T-helper 17 cell (primary cell): ENCODE measurements around the gene ITGA3. TPM values are rescaled to one million over a fixed set of nuclear protein-coding genes. Genes with fewer than 3 reads are reported as not detected.

Experiments
- ATAC-seq: fragments of 150-1000 bp; cut with Tn5 transposase; 2 replicates; pipeline ENCODE4 v1.10.0; 2021; ENCODE audit warnings: mild to moderate bottlenecking, moderate library complexity
- DNase-seq, 3 donors: peaks; one replicate each; pipeline versions ENCODE4 v3.0.0 to v3.0.0-alpha.2; 2020 to 2021
- H3K9me3 ChIP-seq: one replicate; pipeline ENCODE4 v1.7.0; 2013; ENCODE audit warnings: low read length, mild to moderate bottlenecking; ENCODE audit not compliant: control insufficient read depth, poor library complexity, severe bottlenecking
- H3K27ac Mint-ChIP-seq: one replicate; pipeline ENCODE4 v1.8.0; 2022; ENCODE audit warnings: mild to moderate bottlenecking, moderate library complexity, mixed read lengths
- H3K27me3 Mint-ChIP-seq: one replicate; pipeline ENCODE4 v1.8.0; 2022; ENCODE audit warnings: mixed read lengths
- H3K36me3 Mint-ChIP-seq: one replicate; pipeline ENCODE4 v1.8.0; 2022; ENCODE audit warnings: low read depth, mixed read lengths
- H3K4me1 Mint-ChIP-seq: one replicate; pipeline ENCODE4 v1.8.0; 2022; ENCODE audit warnings: mild to moderate bottlenecking, mixed read lengths
- H3K4me3 Mint-ChIP-seq: one replicate; pipeline ENCODE4 v1.8.0; 2022; ENCODE audit warnings: mild to moderate bottlenecking, moderate library complexity, mixed read lengths
- total RNA-seq, 4 donors: library from RNA in 2 of 4; stranded (reverse) in 2 of 4; gene quantifications; one replicate each; pipeline ENCODE4 v1.2.3 and lab custom pipeline; 2022 to 2026

Gene ITGA3
- total RNA-seq, 2 donors from 2014 or later = 8.0 to 10.6 TPM

DNA sequence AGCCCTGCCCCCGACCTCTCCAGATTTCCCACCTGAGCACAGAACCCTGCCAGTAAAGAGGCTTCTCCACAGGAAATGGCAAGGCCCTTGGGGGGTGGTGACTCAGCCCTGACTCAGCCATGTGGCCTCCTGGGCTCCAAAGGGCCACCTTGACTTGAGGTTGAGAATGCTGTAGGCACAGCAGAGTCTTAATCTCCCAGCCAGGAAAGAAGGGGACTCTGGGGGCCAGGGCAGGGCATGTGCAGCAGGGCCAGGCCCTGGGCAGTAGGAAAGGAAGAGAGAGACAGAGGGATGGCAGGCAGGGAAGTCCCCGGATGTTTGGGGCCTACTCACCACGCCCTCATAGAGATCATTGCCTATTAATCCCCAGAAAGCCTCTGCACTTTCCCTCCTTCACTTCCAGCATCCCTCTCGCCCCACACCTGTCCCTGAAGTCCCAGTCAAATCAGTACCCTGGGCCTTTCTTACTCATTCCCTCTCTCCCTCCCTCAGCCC lies 4.8 kb upstream of the ITGA3 start:
- ATAC-seq (no peak), DNase-seq (no peak)
- no peak overlapping the region for H3K4me3 Mint-ChIP-seq
- peak overlapping the region; percentile 37 for H3K27ac Mint-ChIP-seq
- peaks cover 27% of the 10 kb centered on the region for H3K27me3 Mint-ChIP-seq
- no peaks in the 10 kb centered on the region for H3K36me3 Mint-ChIP-seq
- H3K4me1 Mint-ChIP-seq = peaks cover 20% of the 10 kb centered on the region
- no peaks in the 10 kb centered on the region for H3K9me3 ChIP-seq

DNA sequence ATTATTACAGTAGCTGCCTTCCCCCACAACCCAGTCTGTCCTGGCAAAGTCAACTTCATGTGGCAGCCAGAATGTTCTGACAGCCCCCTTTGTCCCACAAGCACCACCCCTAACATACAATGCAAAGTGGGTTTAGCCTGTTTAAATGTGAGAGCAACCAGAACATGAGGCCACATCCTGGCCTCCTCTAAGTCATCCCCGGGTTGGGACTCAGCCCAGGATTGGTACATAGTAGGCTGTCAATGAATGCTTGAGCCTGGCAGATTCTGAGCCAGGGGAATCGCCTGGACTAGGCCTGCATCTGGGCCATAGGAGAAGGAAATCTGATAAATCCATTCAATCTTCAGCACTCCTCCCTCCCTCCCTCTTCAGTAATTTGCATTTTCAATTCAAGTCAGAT lies 4.3 kb upstream of the ITGA3 start:
- Mint-ChIP-seq H3K27ac (peak overlapping the region; percentile 37), H3K4me3 (peak overlapping the region; percentile 36), H3K36me3 (no peaks in the 10 kb centered on the region), H3K4me1 (peaks cover 22% of the 10 kb centered on the region), H3K27me3 (peaks cover 24% of the 10 kb centered on the region)
- ATAC-seq (no peak), DNase-seq (no peak)
- no peaks in the 10 kb centered on the region for H3K9me3 ChIP-seq

DNA sequence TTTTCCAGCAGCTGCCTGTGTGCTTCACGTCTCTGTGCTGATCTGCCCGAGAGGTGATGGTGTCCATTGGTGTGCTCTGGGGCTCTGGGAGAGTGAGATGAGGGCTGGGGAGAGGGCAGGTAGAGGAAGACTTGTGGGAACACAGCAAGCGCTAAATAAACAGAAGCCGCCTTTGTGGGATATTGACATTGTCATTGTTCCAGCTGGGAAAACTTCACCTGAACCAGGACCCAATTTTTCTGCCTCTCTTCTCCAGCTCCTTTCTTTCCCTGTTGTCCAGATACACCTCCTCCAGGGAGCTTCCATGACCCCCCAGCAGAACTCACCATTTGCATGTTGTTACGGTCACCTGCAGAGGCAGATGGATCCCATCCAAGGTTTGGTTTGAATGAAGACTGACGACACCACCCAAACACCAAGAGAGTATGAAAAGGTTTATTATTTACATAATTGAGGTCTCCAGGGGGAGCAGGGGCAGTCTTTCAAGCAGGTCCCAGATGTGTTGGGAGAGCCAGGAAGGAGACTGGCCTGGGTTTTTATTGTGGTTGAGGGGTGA lies 3.6 kb upstream of the ITGA3 start:
- H3K9me3 ChIP-seq = no peaks in the 10 kb centered on the region
- Mint-ChIP-seq H3K36me3 (no peaks in the 10 kb centered on the region), H3K27ac (peak overlapping the region; percentile 27), H3K4me3 (no peak overlapping the region), H3K27me3 (peaks cover 17% of the 10 kb centered on the region), H3K4me1 (peaks cover 28% of the 10 kb centered on the region)
- DNase-seq (no peak), ATAC-seq (no peak)

DNA sequence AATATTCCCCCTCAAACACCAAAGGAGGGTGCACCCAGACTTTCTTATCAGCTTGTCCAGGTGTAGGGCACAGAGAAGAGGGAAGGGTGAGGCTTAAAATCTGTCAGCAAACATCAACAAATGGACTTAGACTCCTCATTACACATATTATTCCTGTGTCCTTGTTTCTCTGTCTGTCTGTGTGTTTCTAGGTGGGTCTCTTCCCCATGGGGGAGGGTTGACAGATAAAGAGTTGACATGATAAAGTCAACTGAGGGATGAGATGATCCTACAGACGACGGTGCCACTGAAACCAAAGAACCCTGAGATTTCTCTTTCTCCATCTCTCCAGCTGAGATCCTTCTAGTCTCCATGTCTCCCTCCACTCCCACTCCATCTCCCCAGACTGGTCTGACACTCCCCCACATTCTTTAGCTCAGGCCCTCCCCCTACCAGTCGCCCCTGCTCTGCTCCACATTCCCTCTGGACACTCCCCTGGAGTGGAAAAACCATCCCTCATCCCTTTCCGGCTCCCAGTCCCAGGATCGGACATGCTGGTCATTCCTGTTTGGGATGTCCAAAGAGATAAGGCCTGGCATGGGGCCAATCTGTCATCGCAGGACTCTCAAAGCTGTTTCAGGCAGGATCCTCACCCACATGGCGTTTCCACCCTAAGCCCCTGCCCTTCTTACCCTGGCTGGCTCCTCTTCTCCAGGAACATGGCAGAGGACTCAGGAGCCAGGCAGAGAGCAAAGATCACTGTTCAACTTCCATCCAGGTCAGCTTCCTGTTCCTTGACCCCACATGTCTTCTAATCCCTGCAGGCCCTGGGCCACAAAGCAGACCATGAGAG lies 2.9 kb upstream of the ITGA3 start:
- Mint-ChIP-seq H3K27me3 (peaks cover 10% of the 10 kb centered on the region), H3K36me3 (no peaks in the 10 kb centered on the region), H3K4me3 (no peak overlapping the region), H3K27ac (no peak overlapping the region), H3K4me1 (peaks cover 33% of the 10 kb centered on the region)
- ATAC-seq = no peak
- DNase-seq = no peak
- no peaks in the 10 kb centered on the region for H3K9me3 ChIP-seq

DNA sequence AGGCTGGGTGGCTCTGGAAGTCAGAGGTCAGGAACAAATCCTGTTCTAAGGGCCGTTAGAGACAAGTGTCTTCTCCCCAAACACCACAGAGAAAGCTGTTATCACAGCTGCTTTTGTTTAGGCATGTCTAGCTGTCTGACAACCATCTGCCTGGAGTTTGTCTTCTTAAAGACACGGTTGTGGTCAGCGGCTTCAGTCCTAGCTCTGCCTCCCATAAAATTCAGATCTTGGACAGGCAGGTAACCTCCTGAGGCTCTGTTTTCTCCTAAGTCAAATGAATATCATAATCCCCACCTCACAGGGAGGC lies 2.3 kb upstream of the ITGA3 start:
- H3K36me3 Mint-ChIP-seq = no peaks in the 10 kb centered on the region
- no peak overlapping the region for H3K27ac Mint-ChIP-seq
- no peak overlapping the region for H3K4me3 Mint-ChIP-seq
- ATAC-seq = no peak
- H3K27me3 Mint-ChIP-seq = peaks cover 7% of the 10 kb centered on the region
- DNase-seq = no peak
- peaks cover 34% of the 10 kb centered on the region for H3K4me1 Mint-ChIP-seq
- no peaks in the 10 kb centered on the region for H3K9me3 ChIP-seq

GRCh38 chr17:50055055-50055425 lies 870 bp upstream of the ITGA3 start:
- no peaks in the 10 kb centered on the region for H3K9me3 ChIP-seq

DNA sequence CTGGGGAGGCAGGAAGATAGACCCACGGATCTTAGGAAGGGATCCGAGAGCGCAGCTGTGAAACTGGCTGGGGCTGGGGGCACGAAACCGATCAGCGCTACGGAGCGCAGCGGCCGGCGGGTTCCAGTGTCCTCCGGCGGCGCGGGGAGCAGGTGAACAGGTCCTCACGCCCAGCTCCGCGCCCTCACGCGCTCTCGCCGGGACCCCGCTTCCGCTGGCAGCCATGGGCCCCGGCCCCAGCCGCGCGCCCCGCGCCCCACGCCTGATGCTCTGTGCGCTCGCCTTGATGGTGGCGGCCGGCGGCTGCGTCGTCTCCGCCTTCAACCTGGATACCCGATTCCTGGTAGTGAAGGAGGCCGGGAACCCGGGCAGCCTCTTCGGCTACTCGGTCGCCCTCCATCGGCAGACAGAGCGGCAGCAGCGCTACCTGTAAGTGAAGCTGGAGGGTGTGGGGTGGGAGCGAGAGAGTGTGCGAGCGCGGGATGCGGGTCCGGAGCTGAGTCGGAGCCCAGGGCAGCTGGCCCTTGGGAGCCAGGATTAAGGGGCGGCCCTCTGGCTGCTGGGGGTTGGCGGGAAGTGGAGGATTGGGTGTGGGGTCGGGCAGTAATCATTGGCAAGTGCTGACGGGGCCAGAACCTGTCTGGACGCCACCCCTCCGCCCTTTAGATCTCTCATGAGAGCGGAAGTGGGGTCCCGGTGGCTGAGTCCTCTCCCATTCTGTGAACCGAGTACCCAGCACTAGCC lies 479 bp downstream of the ITGA3 start:
- Mint-ChIP-seq H3K36me3 (no peaks in the 10 kb centered on the region), H3K4me1 (peaks cover 26% of the 10 kb centered on the region), H3K4me3 (peak overlapping the region; percentile 96), H3K27me3 (no peaks in the 10 kb centered on the region), H3K27ac (peak overlapping the region; percentile 24)
- H3K9me3 ChIP-seq = no peaks in the 10 kb centered on the region
- DNase-seq = peak; percentile 37 to 57 (median 40)
- peak; percentile 80 for ATAC-seq

More at GRCh38 chr17:50055055-50055425, 870 bp upstream of the ITGA3 start:
- Mint-ChIP-seq H3K4me1 (peaks cover 31% of the 10 kb centered on the region), H3K27me3 (no peaks in the 10 kb centered on the region), H3K4me3 (peak overlapping the region; percentile 96), H3K36me3 (no peaks in the 10 kb centered on the region), H3K27ac (peak overlapping the region; percentile 60)
- ATAC-seq (peak; percentile 27), DNase-seq (no peak)

GRCh38 chr17:50056961-50057330 lies 1.0 kb downstream of the ITGA3 start:
- no peak for DNase-seq
- Mint-ChIP-seq H3K27me3 (no peaks in the 10 kb centered on the region), H3K4me3 (peak overlapping the region; percentile 96), H3K4me1 (peaks cover 24% of the 10 kb centered on the region), H3K36me3 (no peaks in the 10 kb centered on the region), H3K27ac (peak overlapping the region; percentile 24)
- ATAC-seq = no peak
- H3K9me3 ChIP-seq = no peaks in the 10 kb centered on the region

DNA sequence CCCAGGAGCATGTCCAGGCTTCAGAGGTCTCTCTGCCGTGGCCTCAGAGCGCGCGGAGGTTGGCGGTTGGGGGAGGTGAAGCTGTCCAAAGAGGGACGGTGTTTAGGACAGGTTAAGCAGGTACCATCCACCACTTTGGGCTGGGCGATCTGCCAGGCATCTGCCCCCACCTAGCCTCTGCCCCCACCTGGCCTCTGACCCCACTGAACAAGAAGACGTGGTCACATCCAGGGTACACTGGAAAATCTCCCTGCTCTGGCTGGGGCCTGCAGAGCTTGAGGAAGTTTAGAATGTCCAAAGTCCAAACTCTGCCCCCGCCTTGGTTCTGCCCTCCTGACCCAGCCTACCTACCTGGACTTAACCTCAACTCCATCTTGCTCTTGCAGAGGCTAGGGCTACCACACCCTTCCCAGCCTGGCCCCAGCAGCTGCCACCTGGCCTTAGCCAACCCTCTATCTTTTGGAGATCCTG lies 1.6 kb downstream of the ITGA3 start:
- Mint-ChIP-seq H3K4me1 (peaks cover 24% of the 10 kb centered on the region), H3K27ac (no peak overlapping the region)

GRCh38 chr17:50058296-50058953 lies 2.5 kb downstream of the ITGA3 start:
- H3K4me1 Mint-ChIP-seq = peaks cover 25% of the 10 kb centered on the region
- DNase-seq (no peak), ATAC-seq (no peak)
- H3K27ac Mint-ChIP-seq = no peak overlapping the region
- H3K27me3 Mint-ChIP-seq = no peaks in the 10 kb centered on the region
- H3K9me3 ChIP-seq = no peaks in the 10 kb centered on the region
- no peak overlapping the region for H3K4me3 Mint-ChIP-seq
- no peaks in the 10 kb centered on the region for H3K36me3 Mint-ChIP-seq

More for the DNA sequence above, 1.6 kb downstream of the ITGA3 start:
- no peaks in the 10 kb centered on the region for H3K36me3 Mint-ChIP-seq
- no peak for DNase-seq
- no peaks in the 10 kb centered on the region for H3K9me3 ChIP-seq
- H3K4me3 Mint-ChIP-seq = peak overlapping the region; percentile 96
- H3K27me3 Mint-ChIP-seq = no peaks in the 10 kb centered on the region
- ATAC-seq = no peak

DNA sequence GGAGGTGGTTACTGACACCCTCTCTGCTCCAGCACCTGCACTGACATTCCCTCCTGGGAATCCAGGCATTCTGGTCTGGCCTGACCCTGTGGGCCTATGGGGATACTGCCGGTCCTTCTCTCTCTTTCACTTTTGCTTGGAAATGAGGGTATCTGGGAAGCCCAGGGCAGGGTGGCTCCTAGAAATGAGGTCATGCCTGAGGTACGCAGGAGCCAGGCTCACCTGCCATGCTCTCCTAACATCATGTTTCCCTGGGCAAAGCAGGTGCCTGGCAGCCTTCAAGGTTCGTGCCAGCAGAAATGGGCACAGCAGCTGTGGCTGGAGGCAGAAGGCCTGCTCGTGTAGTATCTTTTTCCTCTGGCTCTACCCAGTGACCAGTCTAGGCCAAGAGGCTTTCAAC lies 3.3 kb downstream of the ITGA3 start:
- no peaks in the 10 kb centered on the region for H3K27me3 Mint-ChIP-seq
- no peaks in the 10 kb centered on the region for H3K9me3 ChIP-seq
- no peak overlapping the region for H3K4me3 Mint-ChIP-seq
- peak overlapping the region; percentile 68 for H3K27ac Mint-ChIP-seq
- H3K4me1 Mint-ChIP-seq = peaks cover 30% of the 10 kb centered on the region
- H3K36me3 Mint-ChIP-seq = no peaks in the 10 kb centered on the region
- ATAC-seq (no peak), DNase-seq (no peak)

DNA sequence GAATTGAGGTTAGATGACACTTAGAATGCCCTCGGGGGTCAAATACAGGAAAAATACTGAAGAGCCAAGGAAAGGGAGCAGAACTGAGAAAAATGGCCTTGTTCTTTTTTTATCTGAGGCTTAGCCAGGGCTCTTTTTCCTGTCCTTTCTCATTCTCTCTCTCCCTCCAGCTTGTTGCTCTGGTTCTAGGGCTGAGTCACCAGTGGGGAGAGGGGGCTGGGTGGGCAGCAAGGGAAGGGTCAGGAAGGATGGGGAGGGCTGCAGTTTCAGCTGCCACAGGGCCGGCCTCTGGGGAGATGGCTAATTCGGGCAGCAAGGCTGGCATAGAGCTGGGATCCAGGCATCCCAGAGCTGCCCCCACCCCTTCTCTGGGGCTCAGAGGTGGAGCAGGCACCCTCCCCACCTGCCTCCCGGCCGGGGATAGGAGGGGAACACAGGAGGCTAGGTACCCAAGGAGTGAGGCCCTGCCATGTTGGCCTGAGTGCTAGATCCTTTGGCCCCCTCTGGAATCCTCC lies 3.9 kb downstream of the ITGA3 start:
- DNase-seq (no peak), ATAC-seq (no peak)
- no peak overlapping the region for H3K4me3 Mint-ChIP-seq

More for the DNA sequence above, 3.9 kb downstream of the ITGA3 start:
- Mint-ChIP-seq H3K27me3 (no peaks in the 10 kb centered on the region), H3K36me3 (no peaks in the 10 kb centered on the region), H3K27ac (peak overlapping the region; percentile 68), H3K4me1 (peaks cover 29% of the 10 kb centered on the region)
- no peaks in the 10 kb centered on the region for H3K9me3 ChIP-seq
